HG03159 (cell line): ENCODE results near the gene BCAP29.
"Not testable (repeated sequence)": the region's sequence is repeated elsewhere in the genome, so short reads cannot be mapped to it uniquely, and the experiment has no call there.

Experiments
- ATAC-seq: cut with Tn5 transposase; IDR thresholded peaks from one replicate; pipeline ENCODE4 v1.9.1; 2021; ENCODE audit warnings: mild to moderate bottlenecking, moderate library complexity; ENCODE audit not compliant: unreplicated experiment

BCAP29 gene

DNA sequence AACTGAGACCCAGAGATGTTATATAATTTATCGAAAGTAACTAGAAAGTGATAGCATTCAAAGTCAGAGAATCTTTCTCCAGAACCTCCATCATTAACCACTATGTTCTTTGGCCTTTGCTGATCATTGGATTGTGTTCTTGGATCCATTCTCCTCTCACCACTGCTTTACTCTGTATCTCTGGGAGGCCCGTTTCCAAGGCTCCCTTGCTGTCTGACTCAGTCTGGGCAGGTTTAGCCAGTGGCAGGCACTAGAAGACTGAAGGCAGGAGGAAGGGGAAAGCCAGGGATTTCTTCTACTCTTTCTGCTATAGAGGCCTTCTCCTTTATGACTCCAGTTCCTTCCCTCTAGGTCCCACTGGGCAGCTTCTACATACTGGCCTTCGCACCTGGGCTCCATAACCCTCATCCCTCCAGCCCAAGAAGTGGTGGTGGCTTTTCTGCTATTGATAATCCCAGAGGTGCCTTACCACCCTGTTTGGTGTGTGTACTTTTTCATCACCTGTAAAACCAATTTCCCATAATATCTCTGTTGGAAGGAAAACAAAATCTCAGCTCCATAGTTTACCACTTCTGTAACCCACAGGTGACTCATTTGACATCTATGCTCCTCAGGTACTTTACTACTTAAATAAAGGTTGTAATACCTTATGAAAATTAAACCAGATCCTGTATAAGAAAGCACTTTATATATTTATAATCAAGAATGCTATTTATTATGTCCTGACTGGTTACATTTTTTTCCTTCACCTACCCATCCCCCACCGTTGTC is 36.0 kb downstream of the BCAP29 start:
- no peak for ATAC-seq

GRCh38 chr7:107622429-107622828 is 42.4 kb downstream of the BCAP29 start:
- no peak for ATAC-seq

DNA sequence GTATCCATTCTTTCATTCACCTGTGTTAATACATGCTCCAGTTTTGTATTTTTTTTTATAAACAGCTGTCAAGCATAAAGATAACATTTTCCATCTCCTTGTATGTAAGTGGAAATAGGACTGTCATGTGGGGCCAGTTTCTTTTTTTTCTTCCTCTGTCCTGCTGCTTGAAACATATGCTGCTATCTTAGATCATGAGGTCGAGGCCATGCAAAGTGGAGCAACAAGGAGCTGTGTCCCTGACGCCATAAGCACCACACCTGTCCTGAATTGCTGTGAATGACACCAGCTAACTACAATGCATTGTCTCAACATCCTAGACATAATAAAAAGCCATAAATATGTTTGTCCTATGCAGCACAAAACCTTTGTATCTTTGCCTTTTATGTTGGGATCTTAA is 42.8 kb downstream of the BCAP29 start:
- no peak for ATAC-seq

- no peak for ATAC-seq
These were observed 47.0 kb downstream of the BCAP29 start for GRCh38 chr7:107627002-107627401.

GRCh38 chr7:107628461-107629064 is 48.5 kb downstream of the BCAP29 start:
- no peak for ATAC-seq

- no peak for ATAC-seq
These were observed 50.3 kb downstream of the BCAP29 start for GRCh38 chr7:107630342-107630741.

DNA sequence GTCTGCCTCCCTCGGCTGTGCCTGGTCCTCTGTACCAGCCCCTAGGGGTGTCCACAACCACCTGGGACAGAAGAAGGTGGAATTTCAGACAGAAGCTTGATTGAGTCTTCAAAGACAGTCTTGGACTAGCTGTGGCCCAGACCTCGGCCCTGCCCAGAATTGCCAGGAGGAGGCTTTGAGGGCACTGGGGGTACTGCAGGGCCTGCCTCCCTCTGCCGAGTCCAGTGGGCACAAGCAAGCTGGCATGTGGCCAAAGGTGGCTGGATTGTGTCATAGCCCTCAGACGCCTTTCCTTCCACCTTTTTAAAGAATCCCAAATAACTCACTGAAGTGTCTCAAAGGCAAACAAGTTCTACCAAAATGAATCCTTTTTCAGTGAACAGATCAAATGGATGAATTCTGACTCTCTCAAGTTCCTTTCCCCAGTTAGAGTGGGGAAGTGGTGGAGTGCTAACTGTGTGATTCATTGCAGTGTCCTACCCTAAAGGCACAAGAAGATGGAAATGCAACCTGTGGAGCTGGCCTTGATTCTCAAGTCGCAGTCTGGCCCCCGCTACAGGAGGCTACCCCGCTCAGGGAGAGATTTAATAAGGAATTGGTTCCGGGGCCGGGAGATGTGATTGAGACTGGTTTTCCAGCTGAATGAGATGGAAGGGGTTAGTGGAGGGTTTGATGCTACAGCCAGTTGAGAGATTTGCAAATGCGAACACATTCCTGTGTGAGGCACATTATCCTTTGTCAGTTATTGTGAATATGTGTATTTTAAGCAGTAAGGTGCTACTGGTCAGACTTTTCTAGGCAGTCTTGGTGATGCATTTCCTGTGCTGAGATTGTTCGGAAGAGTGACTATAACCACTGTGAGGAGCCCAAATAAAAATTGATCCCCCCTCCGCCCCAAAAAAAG is 51.8 kb downstream of the BCAP29 start:
- ATAC-seq: no peak

DNA sequence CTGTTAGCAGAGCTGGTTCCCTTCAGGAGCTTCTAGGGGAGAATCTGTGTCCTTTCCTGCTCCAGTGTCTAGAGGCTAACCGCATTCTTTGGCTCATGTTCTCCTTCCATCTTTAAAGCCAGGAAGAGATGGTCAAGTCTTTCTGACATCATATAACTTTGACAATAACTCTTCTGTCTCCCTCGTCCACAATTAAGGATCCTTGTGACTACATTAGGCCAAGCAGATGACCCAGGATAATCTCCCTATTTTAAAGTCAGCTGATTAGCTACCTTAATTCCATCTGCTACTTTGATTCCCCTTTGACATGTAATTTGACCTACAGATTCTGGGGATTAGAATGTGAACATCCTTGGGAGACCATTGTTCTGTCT is 52.4 kb downstream of the BCAP29 start:
- ATAC-seq: no peak

GRCh38 chr7:107638594-107638993 is 58.5 kb downstream of the BCAP29 start:
- peak; percentile 90 for ATAC-seq

DNA sequence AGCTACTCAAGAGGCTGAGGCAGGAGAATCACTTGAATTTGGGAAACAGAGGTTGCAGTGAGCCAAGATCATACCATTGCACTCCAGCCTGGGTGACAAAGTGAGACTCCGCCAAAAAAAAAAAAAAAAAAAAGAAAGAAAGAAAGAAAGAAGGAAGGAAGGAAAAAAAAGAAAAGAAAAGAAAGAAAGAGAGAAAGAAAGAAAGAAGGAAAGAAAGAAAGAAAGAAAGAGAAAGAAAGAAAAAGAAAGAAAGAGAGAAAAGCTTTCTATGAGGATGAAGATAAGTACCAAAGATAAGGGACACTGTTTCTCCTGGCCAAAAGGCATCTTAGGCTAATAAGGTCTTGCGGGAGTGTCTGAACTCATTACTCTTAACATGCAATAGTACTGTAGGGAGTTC is 59.0 kb downstream of the BCAP29 start:
- not testable (repeated sequence) for ATAC-seq

DNA sequence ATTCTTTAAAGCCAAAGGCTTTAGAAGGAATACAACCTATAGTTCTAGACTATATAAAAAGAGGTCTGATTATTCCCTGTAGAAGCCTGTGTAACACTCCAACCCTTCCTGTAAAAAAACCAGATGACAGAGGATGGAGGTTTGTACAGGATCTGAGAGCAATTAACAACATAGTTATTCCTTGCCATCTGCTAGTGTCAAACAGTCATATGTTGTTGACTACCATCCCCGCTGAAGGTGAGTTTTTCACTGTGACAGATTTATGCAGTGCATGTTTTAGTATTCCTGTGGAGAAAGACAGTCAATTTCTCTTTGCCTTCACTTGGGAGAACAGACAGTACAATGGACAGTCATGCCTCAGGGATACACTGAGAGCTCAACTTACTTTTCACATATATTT is 61.6 kb downstream of the BCAP29 start:
- no peak for ATAC-seq

DNA sequence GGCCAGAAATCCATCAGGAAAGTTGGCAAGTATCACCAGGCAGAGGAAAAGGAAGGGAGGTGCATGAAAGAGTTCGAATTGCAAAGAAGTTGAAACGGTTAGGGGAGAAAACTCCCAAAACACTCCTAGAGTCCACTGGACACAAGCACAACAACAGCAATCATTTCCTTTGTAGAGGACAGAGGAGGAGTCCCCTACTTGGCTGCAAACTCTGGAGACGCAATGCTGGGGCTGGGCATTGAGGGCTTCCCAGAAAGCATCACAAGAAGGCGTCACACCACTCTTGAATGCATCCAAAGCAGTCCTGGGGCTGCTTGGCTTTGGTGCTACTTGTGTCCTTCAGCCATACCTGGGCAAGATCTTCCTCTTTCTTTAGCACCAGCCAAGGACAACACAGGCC is 62.5 kb downstream of the BCAP29 start:
- ATAC-seq: no peak

GRCh38 chr7:107643407-107643806 is 63.4 kb downstream of the BCAP29 start:
- no peak for ATAC-seq

DNA sequence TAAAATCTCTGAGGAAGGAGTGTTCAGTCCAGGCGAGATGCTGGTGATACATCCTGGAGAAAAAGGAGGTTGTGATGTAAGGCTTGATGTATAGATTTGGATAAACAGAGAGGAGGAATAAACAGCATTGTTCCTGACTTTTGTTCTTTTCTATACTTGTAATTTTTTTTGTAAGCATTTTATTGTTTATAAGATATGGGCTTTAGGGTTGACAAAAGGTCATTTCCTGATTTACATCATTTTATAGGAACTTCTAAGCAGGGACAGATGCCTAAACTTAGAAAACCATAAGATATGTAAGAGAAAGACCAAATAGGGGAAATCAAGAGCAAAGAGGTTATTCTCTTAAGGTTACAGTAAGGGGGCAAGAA is 63.9 kb downstream of the BCAP29 start:
- ATAC-seq: no peak

GRCh38 chr7:107644309-107644974 is 64.4 kb downstream of the BCAP29 start:
- no peak for ATAC-seq

GRCh38 chr7:107652642-107653041 is 72.6 kb downstream of the BCAP29 start:
- ATAC-seq: no peak

DNA sequence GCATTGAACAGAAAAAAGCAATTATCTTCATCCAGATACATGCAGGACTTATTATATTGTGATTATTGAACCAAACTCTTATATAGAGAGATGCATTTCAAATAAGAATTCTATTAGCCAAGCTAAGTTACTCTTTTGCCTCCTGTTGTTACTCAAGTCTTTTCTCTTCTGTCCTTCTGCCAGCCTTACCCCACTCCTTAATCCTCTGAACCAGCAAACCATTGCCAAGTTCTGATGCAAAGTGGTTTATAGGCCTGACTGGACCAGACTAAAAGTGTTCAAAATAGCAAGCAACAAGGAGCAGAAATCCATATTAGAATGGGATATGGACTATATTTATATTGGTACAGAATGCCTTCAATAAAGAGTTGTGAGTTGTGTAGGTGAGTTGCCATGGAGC is 78.4 kb downstream of the BCAP29 start:
- ATAC-seq: no peak

GRCh38 chr7:107659666-107660065 is 79.6 kb downstream of the BCAP29 start:
- no peak for ATAC-seq

DNA sequence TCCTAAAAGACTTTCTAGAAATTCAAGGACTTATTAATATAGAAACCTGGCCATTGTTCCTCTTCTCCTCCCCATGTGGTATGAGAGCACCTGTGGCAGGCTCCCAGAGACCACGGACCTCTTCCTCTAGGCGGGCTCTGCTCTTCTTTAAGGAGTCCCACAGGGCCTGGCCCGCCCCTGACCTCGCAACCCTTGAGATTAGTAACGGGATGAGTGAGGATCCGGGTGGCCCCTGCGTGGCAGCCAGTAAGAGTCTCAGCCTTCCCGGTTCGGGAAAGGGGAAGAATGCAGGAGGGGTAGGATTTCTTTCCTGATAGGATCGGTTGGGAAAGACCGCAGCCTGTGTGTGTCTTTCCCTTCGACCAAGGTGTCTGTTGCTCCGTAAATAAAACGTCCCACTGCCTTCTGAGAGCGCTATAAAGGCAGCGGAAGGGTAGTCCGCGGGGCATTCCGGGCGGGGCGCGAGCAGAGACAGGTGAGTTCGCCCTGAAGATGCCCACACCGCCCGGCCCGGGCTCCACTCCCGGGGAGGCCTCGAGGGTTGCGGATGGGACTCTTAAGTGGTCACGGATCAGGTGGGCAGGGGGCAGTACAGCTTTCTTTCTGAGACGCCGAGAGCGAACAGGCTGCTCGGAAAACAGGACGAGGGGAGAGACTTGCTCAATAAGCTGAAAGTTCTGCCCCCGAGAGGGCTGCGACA is 80.5 kb downstream of the BCAP29 start, which contains the start of gene SLC26A4:
TSS of gene SLC26A4 (plus strand) at position 448 of the 700 bp plus-strand sequence. CDS start 814 bp downstream, outside the sequence.
- no peak for ATAC-seq

DNA sequence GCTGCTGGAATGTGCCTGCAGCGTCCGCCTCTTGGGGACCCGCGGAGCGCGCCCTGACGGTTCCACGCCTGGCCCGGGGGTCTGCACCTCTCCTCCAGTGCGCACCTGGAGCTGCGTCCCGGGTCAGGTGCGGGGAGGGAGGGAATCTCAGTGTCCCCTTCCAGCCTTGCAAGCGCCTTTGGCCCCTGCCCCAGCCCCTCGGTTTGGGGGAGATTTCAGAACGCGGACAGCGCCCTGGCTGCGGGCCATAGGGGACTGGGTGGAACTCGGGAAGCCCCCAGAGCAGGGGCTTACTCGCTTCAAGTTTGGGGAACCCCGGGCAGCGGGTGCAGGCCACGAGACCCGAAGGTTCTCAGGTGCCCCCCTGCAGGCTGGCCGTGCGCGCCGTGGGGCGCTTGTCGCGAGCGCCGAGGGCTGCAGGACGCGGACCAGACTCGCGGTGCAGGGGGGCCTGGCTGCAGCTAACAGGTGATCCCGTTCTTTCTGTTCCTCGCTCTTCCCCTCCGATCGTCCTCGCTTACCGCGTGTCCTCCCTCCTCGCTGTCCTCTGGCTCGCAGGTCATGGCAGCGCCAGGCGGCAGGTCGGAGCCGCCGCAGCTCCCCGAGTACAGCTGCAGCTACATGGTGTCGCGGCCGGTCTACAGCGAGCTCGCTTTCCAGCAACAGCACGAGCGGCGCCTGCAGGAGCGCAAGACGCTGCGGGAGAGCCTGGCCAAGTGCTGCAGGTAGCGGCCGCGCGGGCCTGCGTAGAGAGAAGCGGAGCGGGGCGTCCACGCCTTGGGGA is 81.2 kb downstream of the BCAP29 start:
- ATAC-seq: peak; percentile 62
